Upper lobe of right lung (tissue), 1 donor: ENCODE measurements around the gene CCK. TPM values are rescaled to one million over a fixed set of nuclear protein-coding genes. Genes with fewer than 3 reads are reported as not detected.

Experiments used
- ATAC-seq: fragments of 200-7000 bp; cut with Tn5 transposase; one replicate; pipeline ENCODE4 v1.9.1; 2020; ENCODE audit warnings: mild to moderate bottlenecking, moderate library complexity
- DNase-seq: peaks from one replicate; pipeline ENCODE4 v3.0.0-alpha.2; 2020
- H3K27ac ChIP-seq: fragments of 200-600 bp; one replicate; pipeline ENCODE4 v1.8.0; 2022
- H3K27me3 ChIP-seq: fragments of 200-600 bp; one replicate; pipeline ENCODE4 v1.8.0; 2022; ENCODE audit warnings: mild to moderate bottlenecking
- H3K36me3 ChIP-seq: fragments of 200-600 bp; one replicate; pipeline ENCODE4 v1.8.0; 2022
- H3K4me1 ChIP-seq: fragments of 200-600 bp; one replicate; pipeline ENCODE4 v1.8.0; 2022
- H3K4me3 ChIP-seq: fragments of 200-600 bp; one replicate; pipeline ENCODE4 v1.8.0; 2022; ENCODE audit warnings: mild to moderate bottlenecking
- H3K9me3 ChIP-seq: fragments of 200-600 bp; one replicate; pipeline ENCODE4 v1.8.0; 2022
- intact Hi-C: fragments of 100-400 bp; cut with DNase I; formaldehyde crosslinking; loops from one replicate; pipeline ENCODE4 v1.11.0; 2022
- long read RNA-seq: library from polyadenylated mRNA; unstranded; transcript quantifications from one replicate; pipeline ENCODE4 v2.0.0, GENCODE V29; 2021
- total RNA-seq: library from RNA; stranded (reverse); fragmentation: NEBNext Ultra II Directional; extraction: Animal tissue kit (Norgen Biotek cat#: 25700); gene quantifications from one replicate; pipeline ENCODE4 v1.2.1, GENCODE V29; 2021
- TF ChIP-seq, protein P1 (sequence below): fragments of 200-600 bp; IDR thresholded peaks from one replicate; pipeline ENCODE4 v1.8.0; 2022; ENCODE audit warnings: antibody characterized with exemption
- donor health status: DM: no; HTN: yes; CAD: no; lungs with severe emphysema.

The CCK gene, protein sequence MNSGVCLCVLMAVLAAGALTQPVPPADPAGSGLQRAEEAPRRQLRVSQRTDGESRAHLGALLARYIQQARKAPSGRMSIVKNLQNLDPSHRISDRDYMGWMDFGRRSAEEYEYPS
- total RNA-seq, result 0.67 TPM
- long read RNA-seq, partial matches to known transcripts, result 0 of 1 reads
- long read RNA-seq, other reads (novel, unspliced or antisense), result 0 of 1 reads

DNA sequence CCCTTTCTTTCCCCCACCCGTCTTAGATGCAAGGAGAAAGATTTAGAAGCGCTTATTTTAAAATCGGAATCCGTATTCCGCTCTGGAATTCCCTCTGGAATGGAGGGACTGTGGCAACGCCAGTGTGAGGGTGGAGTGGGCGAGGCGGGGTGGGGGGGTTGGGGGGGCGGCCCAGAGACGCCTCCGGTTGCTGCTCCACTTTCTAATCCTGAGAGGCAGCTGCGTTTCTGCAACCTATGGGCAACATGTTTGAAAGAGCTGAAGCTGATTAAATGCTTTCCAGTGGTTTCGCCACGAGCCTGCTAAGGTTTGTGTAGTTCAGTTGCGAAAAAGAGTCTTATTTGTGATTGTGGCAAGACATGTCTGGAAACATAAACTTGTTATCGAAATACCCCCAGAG lies at the start of gene CCK:
TSS of gene CCK (minus strand) at position 101 of the 400 bp plus-strand sequence. CDS start 2,555 bp downstream, outside the sequence.
- intact Hi-C loops, result no loop called here
- TF ChIP-seq, protein P1, sequence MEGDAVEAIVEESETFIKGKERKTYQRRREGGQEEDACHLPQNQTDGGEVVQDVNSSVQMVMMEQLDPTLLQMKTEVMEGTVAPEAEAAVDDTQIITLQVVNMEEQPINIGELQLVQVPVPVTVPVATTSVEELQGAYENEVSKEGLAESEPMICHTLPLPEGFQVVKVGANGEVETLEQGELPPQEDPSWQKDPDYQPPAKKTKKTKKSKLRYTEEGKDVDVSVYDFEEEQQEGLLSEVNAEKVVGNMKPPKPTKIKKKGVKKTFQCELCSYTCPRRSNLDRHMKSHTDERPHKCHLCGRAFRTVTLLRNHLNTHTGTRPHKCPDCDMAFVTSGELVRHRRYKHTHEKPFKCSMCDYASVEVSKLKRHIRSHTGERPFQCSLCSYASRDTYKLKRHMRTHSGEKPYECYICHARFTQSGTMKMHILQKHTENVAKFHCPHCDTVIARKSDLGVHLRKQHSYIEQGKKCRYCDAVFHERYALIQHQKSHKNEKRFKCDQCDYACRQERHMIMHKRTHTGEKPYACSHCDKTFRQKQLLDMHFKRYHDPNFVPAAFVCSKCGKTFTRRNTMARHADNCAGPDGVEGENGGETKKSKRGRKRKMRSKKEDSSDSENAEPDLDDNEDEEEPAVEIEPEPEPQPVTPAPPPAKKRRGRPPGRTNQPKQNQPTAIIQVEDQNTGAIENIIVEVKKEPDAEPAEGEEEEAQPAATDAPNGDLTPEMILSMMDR, result no peak
- Histone ChIP-seq H3K27me3 (peaks cover 48% of the 10 kb centered on the region), H3K36me3 (no peaks in the 10 kb centered on the region), H3K27ac (no peak within 1 kb of the TSS), H3K9me3 (no peaks in the 10 kb centered on the region), H3K4me1 (peaks cover 15% of the 10 kb centered on the region), H3K4me3 (no peak within 1 kb of the TSS)
- ATAC-seq, result no peak
- DNase-seq, result no peak

DNA sequence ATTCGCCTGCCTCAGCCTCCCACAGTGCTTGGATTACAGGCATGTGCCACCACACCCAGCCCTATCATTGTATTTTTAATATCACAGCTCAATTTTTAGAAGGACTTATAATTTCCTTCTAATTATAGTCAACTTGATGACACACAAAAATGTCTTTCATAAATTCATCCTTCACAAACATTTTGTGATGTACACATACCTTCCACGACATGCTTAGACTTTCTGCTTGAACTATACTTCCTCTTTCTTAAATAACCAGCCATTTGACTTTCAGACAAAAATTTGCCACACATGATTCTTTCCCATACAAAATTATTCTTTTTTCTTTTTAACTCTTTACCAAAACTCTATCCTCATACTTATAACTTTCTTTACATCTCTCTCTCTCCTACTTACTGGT lies 48.4 kb upstream of the CCK start:
- no peak overlapping the region for H3K4me3 ChIP-seq
- no peak for DNase-seq
- no peak overlapping the region for H3K27ac ChIP-seq
- H3K9me3 ChIP-seq, result peaks cover 8% of the 10 kb centered on the region
- intact Hi-C loops, result no loop called here
- H3K36me3 ChIP-seq, result no peaks in the 10 kb centered on the region
- no peaks in the 10 kb centered on the region for H3K4me1 ChIP-seq
- TF ChIP-seq, protein P1, result no peak
- no peak for ATAC-seq
- no peaks in the 10 kb centered on the region for H3K27me3 ChIP-seq

DNA sequence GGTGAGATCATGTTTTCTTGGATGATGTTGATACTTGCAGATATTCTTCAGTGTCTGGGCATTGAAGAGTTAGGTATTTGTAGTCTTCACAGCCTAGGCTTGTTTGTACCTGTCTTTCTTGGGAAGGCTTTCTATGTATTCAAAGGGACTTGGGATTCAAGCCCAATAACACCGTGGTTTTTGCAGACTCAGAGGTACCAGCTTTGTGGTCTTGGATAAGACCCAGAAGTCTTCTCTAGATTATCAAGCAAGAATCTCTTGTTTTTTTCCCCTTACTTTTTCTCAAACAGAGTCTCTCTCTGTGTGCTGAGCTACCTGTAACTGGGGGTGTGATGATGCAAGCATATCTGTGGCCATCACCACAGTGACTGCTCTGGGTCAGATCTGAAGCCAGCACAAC lies 42.7 kb upstream of the CCK start:
- TF ChIP-seq, protein P1, result no peak
- no peak for DNase-seq

DNA sequence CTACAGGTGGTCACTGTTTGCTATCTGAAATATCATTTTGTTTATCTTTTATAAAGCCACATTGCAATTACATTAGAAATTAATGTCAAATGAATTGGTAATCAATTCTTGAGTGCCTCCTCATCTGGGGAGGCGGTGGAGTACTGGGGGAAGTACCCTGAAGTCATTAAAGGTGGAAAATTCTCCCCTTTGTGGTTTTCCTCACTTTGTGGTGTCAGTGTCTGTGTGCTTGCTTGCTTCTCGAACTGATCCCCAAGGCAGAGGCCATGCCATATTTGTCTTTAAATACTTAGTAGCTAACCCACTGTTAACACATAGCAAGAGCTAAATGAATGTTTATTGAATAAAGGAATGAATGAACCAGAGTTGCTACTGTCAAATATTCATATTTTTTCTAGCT lies 40.5 kb upstream of the CCK start:
- TF ChIP-seq, protein P1, result no peak
- no peak overlapping the region for H3K4me3 ChIP-seq
- no peak for DNase-seq
- H3K27ac ChIP-seq, result no peak overlapping the region
- H3K27me3 ChIP-seq, result no peaks in the 10 kb centered on the region
- intact Hi-C loops, result no loop called here
- no peaks in the 10 kb centered on the region for H3K9me3 ChIP-seq
- no peaks in the 10 kb centered on the region for H3K36me3 ChIP-seq
- no peak for ATAC-seq
- H3K4me1 ChIP-seq, result no peaks in the 10 kb centered on the region

More for the DNA sequence above, 42.7 kb upstream of the CCK start:
- Histone ChIP-seq H3K9me3 (no peaks in the 10 kb centered on the region), H3K4me1 (no peaks in the 10 kb centered on the region), H3K27ac (no peak overlapping the region), H3K36me3 (no peaks in the 10 kb centered on the region), H3K4me3 (no peak overlapping the region), H3K27me3 (no peaks in the 10 kb centered on the region)
- ATAC-seq, result no peak
- intact Hi-C loops, result no loop called here

DNA sequence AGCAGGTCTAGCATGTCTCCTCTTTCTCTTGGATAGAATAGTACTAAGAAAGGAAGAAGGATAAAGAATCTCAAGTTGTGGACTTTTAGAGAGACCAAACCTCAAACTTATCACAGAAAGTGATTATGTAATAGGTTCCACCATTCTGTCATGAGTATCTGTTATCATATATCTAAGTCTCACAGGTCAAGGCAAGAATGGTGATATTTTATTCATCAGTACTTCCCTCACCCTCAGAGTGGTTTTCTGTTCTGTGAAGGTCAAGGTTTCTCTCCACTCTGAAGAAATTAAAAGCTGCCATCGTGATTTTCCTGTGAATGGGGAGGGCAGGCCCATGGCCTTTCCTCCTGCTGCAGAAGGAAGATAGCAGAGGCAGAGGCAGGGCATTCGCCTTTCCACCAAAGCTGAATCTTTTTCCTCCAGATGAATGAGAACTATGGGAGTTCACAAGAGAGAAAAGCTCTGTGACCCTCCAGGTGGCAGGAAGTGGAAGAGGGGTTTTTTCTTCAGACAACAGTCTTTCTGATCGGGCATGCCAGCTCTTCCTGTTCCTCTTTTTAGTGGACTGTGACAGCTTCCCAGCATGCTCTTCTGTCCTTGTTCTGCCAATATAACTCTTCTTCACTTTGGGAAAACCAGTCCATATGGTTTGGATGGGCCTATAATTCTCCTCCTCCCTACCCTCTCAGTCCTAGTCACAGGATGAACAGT lies 37.1 kb upstream of the CCK start:
- Histone ChIP-seq H3K4me3 (no peak overlapping the region), H3K4me1 (no peaks in the 10 kb centered on the region), H3K27ac (no peak overlapping the region), H3K36me3 (no peaks in the 10 kb centered on the region), H3K27me3 (no peaks in the 10 kb centered on the region), H3K9me3 (no peaks in the 10 kb centered on the region)
- intact Hi-C loops, result no loop called here
- TF ChIP-seq, protein P1, result no peak
- ATAC-seq, result no peak
- no peak for DNase-seq
